HepG2 (cell line): ENCODE measurements around the gene TRIM59.
"Not testable (repeated sequence)": the region's sequence is repeated elsewhere in the genome, so short reads cannot be mapped to it uniquely, and the experiment has no call there.

ENCODE experiments used
- CTCF ChIP-seq: sonication (generic); formaldehyde crosslinking; IDR thresholded peaks from 2 replicates; pipeline ENCODE4 v1.5.0; 2020; ENCODE audit warnings: mild to moderate bottlenecking, missing genetic modification reagents, moderate library complexity
- HDAC2 ChIP-seq: sonication (generic); formaldehyde crosslinking; IDR thresholded peaks from 2 replicates; pipeline ENCODE4 v1.4.0; 2020; ENCODE audit warnings: missing genetic modification reagents
- ZNF275 ChIP-seq: sonication (generic); formaldehyde crosslinking; IDR thresholded peaks from 2 replicates; pipeline ENCODE4 v1.8.0; 2022; ENCODE audit warnings: missing genetic modification reagents, mild to moderate bottlenecking, inconsistent platforms, borderline replicate concordance
- ZNF891 ChIP-seq: sonication (generic); formaldehyde crosslinking; IDR thresholded peaks from 2 replicates; pipeline ENCODE4 v1.5.0; 2020; ENCODE audit warnings: mild to moderate bottlenecking, missing genetic modification reagents

- TF ChIP-seq CTCF, ZNF891, ZNF275, HDAC2 (CRISPR knock-in tag): not testable (repeated sequence)
These were observed 2.7 kb upstream of the TRIM59 start for GRCh38 chr3:160452251-160452650.
